ENCODE data around the gene ASIC2. TPM values are rescaled to one million over a fixed set of nuclear protein-coding genes. Genes with fewer than 3 reads are reported as not detected.

ASIC2 gene
- total and polyA plus RNA-seq, 2 experiments from 2014 or later = 0.52 to 2.8 TPM

DNA sequence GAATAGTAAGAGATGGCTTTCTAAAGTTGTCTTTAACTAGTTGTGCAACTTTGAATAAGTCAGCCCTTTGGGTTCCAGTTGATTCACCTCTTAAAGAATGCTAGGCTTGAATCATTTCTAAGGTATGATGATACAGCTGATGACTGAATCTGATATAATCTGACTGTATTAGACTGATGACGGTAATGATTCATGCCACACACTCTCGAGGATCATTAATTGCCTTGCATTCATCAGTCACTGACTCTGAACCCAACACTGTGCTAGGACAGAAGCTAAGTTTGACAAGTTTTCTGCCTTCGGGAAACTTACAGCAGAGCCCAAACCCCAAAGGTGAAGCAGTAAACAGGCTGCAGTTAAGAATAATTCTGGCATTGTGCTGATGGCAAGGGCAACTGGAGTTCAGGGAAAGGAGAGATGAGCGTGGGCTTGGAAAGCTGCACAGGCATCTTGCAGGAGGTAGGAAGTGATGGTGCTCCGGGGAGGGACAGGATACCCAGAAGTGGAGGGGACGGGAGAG lies 25.8 kb downstream of the ASIC2 start:
- Histone ChIP-seq H3K4me2 (no peak overlapping the region), H3K4me1 (ENCODE audit: insufficient read depth) (0 out of 2 replicates have a peak, but pooled peaks cover 3% of the 10 kb centered on the region), H3K36me3 (ENCODE audit: insufficient read depth) (no peaks in the 10 kb centered on the region), H4K20me1 (replicated peaks; ENCODE audit: insufficient read depth) (no peaks in the 10 kb centered on the region; the same call in 1 of the 2 replicates), H3K27me3 (ENCODE audit: insufficient read depth) (no peaks in the 10 kb centered on the region), H3K9me2 (ENCODE audit: insufficient read depth) (no peaks in the 10 kb centered on the region), H3K4me3 (no peak overlapping the region), H3F3A (replicated peaks; ENCODE audit: low read depth) (no peaks in the 10 kb centered on the region), H2AFZ (no peak overlapping the region), H3K27ac (ENCODE audit: low read depth) (no peak overlapping the region), H3K79me2 (replicated peaks; ENCODE audit: insufficient read depth) (no peaks in the 10 kb centered on the region)
- DNase-seq (ENCODE audit: low spot score) (no peak), ATAC-seq (no peak)
- Mint-ChIP-seq H3K27me3 (ENCODE audit: insufficient read depth, low read depth, poor library complexity) (no peaks in the 10 kb centered on the region), H3K27ac (no peak overlapping the region), H3K4me3 (no peak overlapping the region), H3K36me3 (ENCODE audit: low read depth) (no peaks in the 10 kb centered on the region), H3K9me3 (no peaks in the 10 kb centered on the region), H3K4me1 (peaks cover 5% of the 10 kb centered on the region)
- TF ChIP-seq, protein P1, sequence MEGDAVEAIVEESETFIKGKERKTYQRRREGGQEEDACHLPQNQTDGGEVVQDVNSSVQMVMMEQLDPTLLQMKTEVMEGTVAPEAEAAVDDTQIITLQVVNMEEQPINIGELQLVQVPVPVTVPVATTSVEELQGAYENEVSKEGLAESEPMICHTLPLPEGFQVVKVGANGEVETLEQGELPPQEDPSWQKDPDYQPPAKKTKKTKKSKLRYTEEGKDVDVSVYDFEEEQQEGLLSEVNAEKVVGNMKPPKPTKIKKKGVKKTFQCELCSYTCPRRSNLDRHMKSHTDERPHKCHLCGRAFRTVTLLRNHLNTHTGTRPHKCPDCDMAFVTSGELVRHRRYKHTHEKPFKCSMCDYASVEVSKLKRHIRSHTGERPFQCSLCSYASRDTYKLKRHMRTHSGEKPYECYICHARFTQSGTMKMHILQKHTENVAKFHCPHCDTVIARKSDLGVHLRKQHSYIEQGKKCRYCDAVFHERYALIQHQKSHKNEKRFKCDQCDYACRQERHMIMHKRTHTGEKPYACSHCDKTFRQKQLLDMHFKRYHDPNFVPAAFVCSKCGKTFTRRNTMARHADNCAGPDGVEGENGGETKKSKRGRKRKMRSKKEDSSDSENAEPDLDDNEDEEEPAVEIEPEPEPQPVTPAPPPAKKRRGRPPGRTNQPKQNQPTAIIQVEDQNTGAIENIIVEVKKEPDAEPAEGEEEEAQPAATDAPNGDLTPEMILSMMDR (conservative IDR thresholded peaks at IDR 0.05; ENCODE audit: low read depth in 2 of 2) = no peak
- no peak for TF ChIP-seq JUNB (IDR thresholded peaks at IDR 0.05; ENCODE audit: unreplicated experiment)
- TF ChIP-seq, protein P2, sequence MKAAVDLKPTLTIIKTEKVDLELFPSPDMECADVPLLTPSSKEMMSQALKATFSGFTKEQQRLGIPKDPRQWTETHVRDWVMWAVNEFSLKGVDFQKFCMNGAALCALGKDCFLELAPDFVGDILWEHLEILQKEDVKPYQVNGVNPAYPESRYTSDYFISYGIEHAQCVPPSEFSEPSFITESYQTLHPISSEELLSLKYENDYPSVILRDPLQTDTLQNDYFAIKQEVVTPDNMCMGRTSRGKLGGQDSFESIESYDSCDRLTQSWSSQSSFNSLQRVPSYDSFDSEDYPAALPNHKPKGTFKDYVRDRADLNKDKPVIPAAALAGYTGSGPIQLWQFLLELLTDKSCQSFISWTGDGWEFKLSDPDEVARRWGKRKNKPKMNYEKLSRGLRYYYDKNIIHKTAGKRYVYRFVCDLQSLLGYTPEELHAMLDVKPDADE (IDR thresholded peaks at IDR 0.05) = no peak

DNA sequence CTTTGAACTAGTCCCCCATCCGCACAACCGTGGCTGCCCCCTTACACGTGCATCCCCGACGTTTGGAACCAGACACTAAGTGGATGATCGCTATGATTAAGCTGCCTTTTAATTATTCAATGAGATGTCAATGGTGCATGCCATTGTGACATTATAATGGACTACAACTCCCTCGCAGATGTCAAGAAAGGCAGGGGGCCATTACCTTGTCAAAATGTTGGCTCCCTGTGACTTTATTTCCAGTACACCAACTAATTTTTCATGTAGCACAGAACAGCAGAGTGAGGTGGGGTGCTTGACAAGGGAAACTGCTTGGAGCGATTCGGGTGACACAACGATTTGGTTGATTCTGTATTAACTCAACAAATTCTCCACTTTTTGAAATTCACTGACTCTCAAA lies 26.5 kb downstream of the ASIC2 start:
- no peak overlapping the region for H3K4me2 ChIP-seq
- ATAC-seq = no peak
- TF ChIP-seq EZH2 (IDR thresholded peaks at IDR 0.05; ENCODE audit: low read depth, unreplicated experiment) = no peak
- TF ChIP-seq ZNF114 (CRISPR knock-in tag; IDR thresholded peaks at IDR 0.05) = no peak
- no peak for TF ChIP-seq EZH2phosphoT487 (IDR thresholded peaks at IDR 0.05; ENCODE audit: unreplicated experiment)
- TF ChIP-seq JUNB (IDR thresholded peaks at IDR 0.05; ENCODE audit: unreplicated experiment) = no peak
- TF ChIP-seq, protein P3, sequence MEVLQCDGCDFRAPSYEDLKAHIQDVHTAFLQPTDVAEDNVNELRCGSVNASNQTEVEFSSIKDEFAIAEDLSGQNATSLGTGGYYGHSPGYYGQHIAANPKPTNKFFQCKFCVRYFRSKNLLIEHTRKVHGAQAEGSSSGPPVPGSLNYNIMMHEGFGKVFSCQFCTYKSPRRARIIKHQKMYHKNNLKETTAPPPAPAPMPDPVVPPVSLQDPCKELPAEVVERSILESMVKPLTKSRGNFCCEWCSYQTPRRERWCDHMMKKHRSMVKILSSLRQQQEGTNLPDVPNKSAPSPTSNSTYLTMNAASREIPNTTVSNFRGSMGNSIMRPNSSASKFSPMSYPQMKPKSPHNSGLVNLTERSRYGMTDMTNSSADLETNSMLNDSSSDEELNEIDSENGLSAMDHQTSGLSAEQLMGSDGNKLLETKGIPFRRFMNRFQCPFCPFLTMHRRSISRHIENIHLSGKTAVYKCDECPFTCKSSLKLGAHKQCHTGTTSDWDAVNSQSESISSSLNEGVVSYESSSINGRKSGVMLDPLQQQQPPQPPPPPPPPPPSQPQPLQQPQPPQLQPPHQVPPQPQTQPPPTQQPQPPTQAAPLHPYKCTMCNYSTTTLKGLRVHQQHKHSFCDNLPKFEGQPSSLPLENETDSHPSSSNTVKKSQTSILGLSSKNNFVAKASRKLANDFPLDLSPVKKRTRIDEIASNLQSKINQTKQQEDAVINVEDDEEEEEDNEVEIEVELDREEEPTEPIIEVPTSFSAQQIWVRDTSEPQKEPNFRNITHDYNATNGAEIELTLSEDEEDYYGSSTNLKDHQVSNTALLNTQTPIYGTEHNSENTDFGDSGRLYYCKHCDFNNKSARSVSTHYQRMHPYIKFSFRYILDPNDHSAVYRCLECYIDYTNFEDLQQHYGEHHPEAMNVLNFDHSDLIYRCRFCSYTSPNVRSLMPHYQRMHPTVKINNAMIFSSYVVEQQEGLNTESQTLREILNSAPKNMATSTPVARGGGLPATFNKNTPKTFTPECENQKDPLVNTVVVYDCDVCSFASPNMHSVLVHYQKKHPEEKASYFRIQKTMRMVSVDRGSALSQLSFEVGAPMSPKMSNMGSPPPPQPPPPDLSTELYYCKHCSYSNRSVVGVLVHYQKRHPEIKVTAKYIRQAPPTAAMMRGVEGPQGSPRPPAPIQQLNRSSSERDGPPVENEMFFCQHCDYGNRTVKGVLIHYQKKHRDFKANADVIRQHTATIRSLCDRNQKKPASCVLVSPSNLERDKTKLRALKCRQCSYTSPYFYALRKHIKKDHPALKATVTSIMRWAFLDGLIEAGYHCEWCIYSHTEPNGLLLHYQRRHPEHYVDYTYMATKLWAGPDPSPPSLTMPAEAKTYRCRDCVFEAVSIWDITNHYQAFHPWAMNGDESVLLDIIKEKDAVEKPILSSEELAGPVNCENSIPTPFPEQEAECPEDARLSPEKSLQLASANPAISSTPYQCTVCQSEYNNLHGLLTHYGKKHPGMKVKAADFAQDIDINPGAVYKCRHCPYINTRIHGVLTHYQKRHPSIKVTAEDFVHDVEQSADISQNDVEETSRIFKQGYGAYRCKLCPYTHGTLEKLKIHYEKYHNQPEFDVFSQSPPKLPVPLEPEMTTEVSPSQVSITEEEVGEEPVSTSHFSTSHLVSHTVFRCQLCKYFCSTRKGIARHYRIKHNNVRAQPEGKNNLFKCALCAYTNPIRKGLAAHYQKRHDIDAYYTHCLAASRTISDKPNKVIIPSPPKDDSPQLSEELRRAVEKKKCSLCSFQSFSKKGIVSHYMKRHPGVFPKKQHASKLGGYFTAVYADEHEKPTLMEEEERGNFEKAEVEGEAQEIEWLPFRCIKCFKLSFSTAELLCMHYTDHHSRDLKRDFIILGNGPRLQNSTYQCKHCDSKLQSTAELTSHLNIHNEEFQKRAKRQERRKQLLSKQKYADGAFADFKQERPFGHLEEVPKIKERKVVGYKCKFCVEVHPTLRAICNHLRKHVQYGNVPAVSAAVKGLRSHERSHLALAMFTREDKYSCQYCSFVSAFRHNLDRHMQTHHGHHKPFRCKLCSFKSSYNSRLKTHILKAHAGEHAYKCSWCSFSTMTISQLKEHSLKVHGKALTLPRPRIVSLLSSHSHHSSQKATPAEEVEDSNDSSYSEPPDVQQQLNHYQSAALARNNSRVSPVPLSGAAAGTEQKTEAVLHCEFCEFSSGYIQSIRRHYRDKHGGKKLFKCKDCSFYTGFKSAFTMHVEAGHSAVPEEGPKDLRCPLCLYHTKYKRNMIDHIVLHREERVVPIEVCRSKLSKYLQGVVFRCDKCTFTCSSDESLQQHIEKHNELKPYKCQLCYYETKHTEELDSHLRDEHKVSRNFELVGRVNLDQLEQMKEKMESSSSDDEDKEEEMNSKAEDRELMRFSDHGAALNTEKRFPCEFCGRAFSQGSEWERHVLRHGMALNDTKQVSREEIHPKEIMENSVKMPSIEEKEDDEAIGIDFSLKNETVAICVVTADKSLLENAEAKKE (CRISPR knock-in tag; IDR thresholded peaks at IDR 0.05) = no peak
- no peak for TF ChIP-seq POLR2AphosphoS5 (IDR thresholded peaks at IDR 0.05; ENCODE audit: low read depth)
- no peak for TF ChIP-seq NANOG (IDR thresholded peaks at IDR 0.05; ENCODE audit: borderline replicate concordance)

More for the DNA sequence above, 26.5 kb downstream of the ASIC2 start:
- Mint-ChIP-seq H3K4me3 (no peak overlapping the region), H3K4me1 (peaks cover 5% of the 10 kb centered on the region), H3K9me3 (no peaks in the 10 kb centered on the region), H3K27me3 (ENCODE audit: insufficient read depth, low read depth, poor library complexity) (no peaks in the 10 kb centered on the region), H3K27ac (no peak overlapping the region), H3K36me3 (ENCODE audit: low read depth) (no peaks in the 10 kb centered on the region)
- Histone ChIP-seq H3K79me2 (replicated peaks; ENCODE audit: insufficient read depth) (no peaks in the 10 kb centered on the region), H3K4me3 (no peak overlapping the region), H3K4me1 (ENCODE audit: insufficient read depth) (0 out of 2 replicates have a peak, but pooled peaks cover 3% of the 10 kb centered on the region), H3K9me2 (ENCODE audit: insufficient read depth) (no peaks in the 10 kb centered on the region), H3K27me3 (ENCODE audit: insufficient read depth) (no peaks in the 10 kb centered on the region), H3K27ac (ENCODE audit: low read depth) (no peak overlapping the region), H3K36me3 (ENCODE audit: insufficient read depth) (no peaks in the 10 kb centered on the region), H3F3A (replicated peaks; ENCODE audit: low read depth) (no peaks in the 10 kb centered on the region), H2AFZ (no peak overlapping the region), H4K20me1 (replicated peaks; ENCODE audit: insufficient read depth) (no peaks in the 10 kb centered on the region; the same call in 1 of the 2 replicates)
- no peak for DNase-seq (ENCODE audit: low spot score)
